OCI-LY7 (cell line): ENCODE results near the gene CRYBB2. TPM values are rescaled to one million over a fixed set of nuclear protein-coding genes. Genes with fewer than 3 reads are reported as not detected.

Source experiments
- BruUV-seq: library from RNA; stranded (reverse); fragments of 400-500 nt; replicated peaks from 2 replicates; lab custom pipeline; 2021; lab: Mats Ljungman, UMichigan
- CTCF ChIA-PET: fragments of 300-600 bp; sonication (Branson Sonifier 250); formaldehyde crosslinking; loops from one replicate; lab custom pipeline; 2022; ENCODE audit warnings: antibody characterized with exemption; ENCODE audit not compliant: unreplicated experiment; lab: Charles Lee
- POLR2A ChIA-PET: fragments of 300-600 bp; sonication (Branson Sonifier 250); formaldehyde crosslinking; loops from one replicate; lab custom pipeline; 2022; ENCODE audit warnings: antibody characterized with exemption; lab: Charles Lee
- DNase-seq: peaks from one replicate; pipeline ENCODE4 v3.0.0-alpha.2; 2015; ENCODE audit warnings: low spot score
- H2AFZ ChIP-seq: fragments of 200-600 bp; sonication (generic), shearing (Covaris generic); 2 replicates; pipeline ENCODE4 v1.6.1; 2014; ENCODE audit warnings: mild to moderate bottlenecking, antibody characterized with exemption, low read length, moderate library complexity
- H3K27ac ChIP-seq: fragments of 200-600 bp; sonication (generic); 2 replicates; pipeline ENCODE4 v1.5.1; 2014; ENCODE audit warnings: mixed run types, low read depth, mild to moderate bottlenecking, moderate library complexity, low read length, inconsistent platforms; ENCODE audit not compliant: poor library complexity, severe bottlenecking
- H3K36me3 ChIP-seq: fragments of 200-600 bp; sonication (generic); 2 replicates; pipeline ENCODE4 v1.6.1; 2014; ENCODE audit warnings: mild to moderate bottlenecking, antibody characterized with exemption, low read length, moderate library complexity, mixed read lengths; ENCODE audit not compliant: insufficient read depth
- H3K4me1 ChIP-seq: fragments of 200-600 bp; sonication (generic); 2 replicates; pipeline ENCODE4 v1.5.1; 2014; ENCODE audit warnings: mild to moderate bottlenecking, low read length; ENCODE audit not compliant: insufficient read depth, poor library complexity, severe bottlenecking
- H3K4me2 ChIP-seq: fragments of 200-600 bp; sonication (generic); 2 replicates; pipeline ENCODE4 v1.6.1; 2014; ENCODE audit warnings: mild to moderate bottlenecking, low read length
- H3K4me3 ChIP-seq: fragments of 200-600 bp; sonication (generic); 2 replicates; pipeline ENCODE4 v1.5.1; 2014; ENCODE audit warnings: mild to moderate bottlenecking, low read depth, low read length; ENCODE audit not compliant: poor library complexity, severe bottlenecking
- H3K79me2 ChIP-seq: fragments of 200-600 bp; sonication (generic); 2 replicates; pipeline ENCODE4 v1.6.1; 2016; ENCODE audit warnings: low read depth, mild to moderate bottlenecking, low read length, moderate library complexity, mixed read lengths; ENCODE audit not compliant: insufficient read depth
- H3K9me2 ChIP-seq: fragments of 200-600 bp; sonication (generic); 2 replicates; pipeline ENCODE4 v1.6.1; 2016; ENCODE audit warnings: mild to moderate bottlenecking, low read length, mixed read lengths; ENCODE audit not compliant: insufficient read depth
- H3K9me3 ChIP-seq: fragments of 200-600 bp; sonication (generic); 2 replicates; pipeline ENCODE4 v1.6.1; 2014; ENCODE audit warnings: mild to moderate bottlenecking, mixed run types, low read length, mixed read lengths
- H4K20me1 ChIP-seq: fragments of 200-600 bp; sonication (generic); 2 replicates; pipeline ENCODE4 v1.6.1; 2014; ENCODE audit warnings: mild to moderate bottlenecking, antibody characterized with exemption, low read length, moderate library complexity, mixed read lengths; ENCODE audit not compliant: insufficient read depth
- EZH2phosphoT487 ChIP-seq: fragments of 200-600 bp; sonication (generic); IDR thresholded peaks from 2 replicates; pipeline ENCODE4 v1.6.1; 2018; ENCODE audit warnings: low read depth, borderline replicate concordance, mild to moderate bottlenecking, mixed run types, antibody characterized with exemption, low read length, moderate library complexity, mixed read lengths
- intact Hi-C: fragments of 100-400 bp; cut with micrococcal nuclease; formaldehyde crosslinking; loops from one replicate; pipeline ENCODE4 v1.10.0; 2022; ENCODE audit not compliant: unreplicated experiment
- total RNA-seq, 2 experiments: library from RNA; depleted of rRNA in 1 of 2; stranded (reverse); fragments of >200 nt in 1 of 2; shearing (Covaris generic) in 1 of 2; gene quantifications; 2 replicates each; pipeline ENCODE4 v1.2.3, GENCODE V29; 2014 to 2022
- TF ChIP-seq, protein P1 (sequence below): fragments of 200-600 bp; sonication (generic); conservative IDR thresholded peaks from 2 replicates; pipeline ENCODE4 v1.5.1; 2014; ENCODE audit warnings: mild to moderate bottlenecking, antibody characterized with exemption, low read length, moderate library complexity, mixed read lengths

Gene CRYBB2
- total RNA-seq, 2 experiments from 2014 or later: not detected

DNA sequence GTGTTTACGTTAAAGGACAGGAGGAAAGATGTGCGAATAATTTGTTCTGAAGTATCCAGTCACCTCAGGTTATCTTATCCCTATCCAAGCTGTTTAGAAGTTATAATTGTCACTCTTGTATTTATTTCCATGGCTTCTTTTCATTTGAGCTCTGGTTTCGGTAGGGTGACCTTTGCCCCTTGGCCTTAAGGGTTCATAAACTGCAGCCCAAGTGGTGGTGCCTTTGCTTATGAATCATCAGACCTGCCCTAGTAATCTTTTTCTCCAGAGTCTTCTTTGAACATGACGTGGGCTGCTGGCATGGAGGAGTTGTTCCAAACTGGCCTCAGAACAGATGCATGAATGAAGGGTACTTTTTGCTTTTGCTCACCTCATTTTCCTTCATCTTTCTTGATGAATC lies 26.3 kb upstream of the CRYBB2 start:
- no peaks in the 10 kb centered on the region for H3K79me2 ChIP-seq
- no peak for DNase-seq
- H3K36me3 ChIP-seq: no peaks in the 10 kb centered on the region
- BruUV-seq: no TSS peak
- intact Hi-C loops: no loop called here
- H3K4me2 ChIP-seq: no peak overlapping the region
- ChIA-PET CTCF (no interaction called here), POLR2A (no interaction called here)
- no peak overlapping the region for H3K4me3 ChIP-seq
- no peaks in the 10 kb centered on the region for H3K9me3 ChIP-seq
- H3K9me2 ChIP-seq: no peaks in the 10 kb centered on the region
- no peaks in the 10 kb centered on the region for H3K4me1 ChIP-seq
- H4K20me1 ChIP-seq: no peaks in the 10 kb centered on the region
- no peak overlapping the region for H2AFZ ChIP-seq
- TF ChIP-seq EZH2phosphoT487: no peak
- H3K27ac ChIP-seq: no peak overlapping the region

DNA sequence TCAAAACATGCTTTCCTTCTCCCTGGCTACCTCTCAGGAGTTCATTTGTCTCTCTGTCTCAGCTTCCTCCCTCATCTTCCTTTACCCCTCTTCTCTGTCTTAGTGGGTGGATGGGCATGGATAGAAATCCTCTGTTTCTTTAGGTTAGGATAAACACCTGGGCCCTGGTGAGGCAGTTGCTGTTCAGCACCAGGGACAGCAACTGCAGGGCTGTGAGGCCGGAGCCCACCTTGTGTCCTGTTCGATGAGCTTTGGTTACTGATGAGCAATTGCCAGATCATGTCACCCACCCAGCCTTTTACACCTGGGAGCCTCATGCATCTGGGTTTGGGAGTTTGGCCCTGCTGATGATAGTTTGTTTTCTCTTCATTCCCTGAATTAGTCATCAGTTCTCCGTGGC lies 25.9 kb upstream of the CRYBB2 start:
- no TSS peak for BruUV-seq
- no peaks in the 10 kb centered on the region for H4K20me1 ChIP-seq
- H3K27ac ChIP-seq: no peak overlapping the region
- no peaks in the 10 kb centered on the region for H3K9me3 ChIP-seq
- no peak for TF ChIP-seq EZH2phosphoT487
- TF ChIP-seq, protein P1, sequence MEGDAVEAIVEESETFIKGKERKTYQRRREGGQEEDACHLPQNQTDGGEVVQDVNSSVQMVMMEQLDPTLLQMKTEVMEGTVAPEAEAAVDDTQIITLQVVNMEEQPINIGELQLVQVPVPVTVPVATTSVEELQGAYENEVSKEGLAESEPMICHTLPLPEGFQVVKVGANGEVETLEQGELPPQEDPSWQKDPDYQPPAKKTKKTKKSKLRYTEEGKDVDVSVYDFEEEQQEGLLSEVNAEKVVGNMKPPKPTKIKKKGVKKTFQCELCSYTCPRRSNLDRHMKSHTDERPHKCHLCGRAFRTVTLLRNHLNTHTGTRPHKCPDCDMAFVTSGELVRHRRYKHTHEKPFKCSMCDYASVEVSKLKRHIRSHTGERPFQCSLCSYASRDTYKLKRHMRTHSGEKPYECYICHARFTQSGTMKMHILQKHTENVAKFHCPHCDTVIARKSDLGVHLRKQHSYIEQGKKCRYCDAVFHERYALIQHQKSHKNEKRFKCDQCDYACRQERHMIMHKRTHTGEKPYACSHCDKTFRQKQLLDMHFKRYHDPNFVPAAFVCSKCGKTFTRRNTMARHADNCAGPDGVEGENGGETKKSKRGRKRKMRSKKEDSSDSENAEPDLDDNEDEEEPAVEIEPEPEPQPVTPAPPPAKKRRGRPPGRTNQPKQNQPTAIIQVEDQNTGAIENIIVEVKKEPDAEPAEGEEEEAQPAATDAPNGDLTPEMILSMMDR: no peak
- POLR2A ChIA-PET: no interaction called here
- CTCF ChIA-PET: no interaction called here
- H2AFZ ChIP-seq: no peak overlapping the region
- no peak overlapping the region for H3K4me2 ChIP-seq
- H3K79me2 ChIP-seq: no peaks in the 10 kb centered on the region
- no peaks in the 10 kb centered on the region for H3K9me2 ChIP-seq
- intact Hi-C loops: no loop called here
- peak; percentile 7 for DNase-seq
- H3K4me3 ChIP-seq: no peak overlapping the region
- no peaks in the 10 kb centered on the region for H3K4me1 ChIP-seq
- no peaks in the 10 kb centered on the region for H3K36me3 ChIP-seq

DNA sequence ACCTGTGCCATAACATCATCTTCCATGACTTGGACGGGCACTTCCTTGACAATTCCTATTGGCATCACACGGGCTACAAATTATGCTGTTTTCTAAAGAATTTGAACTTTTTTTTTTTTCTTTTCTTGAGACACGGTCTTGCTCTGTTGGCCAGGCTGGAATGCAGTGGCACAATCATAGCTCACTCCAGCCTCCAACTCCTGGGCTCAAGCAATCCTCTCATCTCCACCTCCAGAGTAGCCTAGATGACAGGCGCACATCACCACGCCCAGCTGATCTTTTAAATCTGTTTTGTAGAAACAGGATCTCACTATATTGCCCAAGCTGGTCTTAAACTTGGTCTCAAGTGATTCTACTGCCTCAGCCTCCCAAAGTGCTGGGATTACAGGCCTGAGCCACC lies 23.1 kb upstream of the CRYBB2 start:
- Histone ChIP-seq H2AFZ (no peak overlapping the region), H3K4me1 (no peaks in the 10 kb centered on the region), H3K9me3 (no peaks in the 10 kb centered on the region), H3K9me2 (no peaks in the 10 kb centered on the region), H3K4me2 (no peak overlapping the region), H4K20me1 (no peaks in the 10 kb centered on the region), H3K27ac (no peak overlapping the region), H3K79me2 (no peaks in the 10 kb centered on the region), H3K4me3 (no peak overlapping the region), H3K36me3 (no peaks in the 10 kb centered on the region)
- BruUV-seq: no TSS peak
- intact Hi-C loops: no loop called here
- TF ChIP-seq EZH2phosphoT487: no peak
- TF ChIP-seq, protein P1: no peak
- POLR2A ChIA-PET: no interaction called here
- no peak for DNase-seq
- CTCF ChIA-PET: no interaction called here
